ENCODE results near the gene WDR41. TPM values are rescaled to one million over a fixed set of nuclear protein-coding genes. Genes with fewer than 3 reads are reported as not detected.

WDR41 gene, protein sequence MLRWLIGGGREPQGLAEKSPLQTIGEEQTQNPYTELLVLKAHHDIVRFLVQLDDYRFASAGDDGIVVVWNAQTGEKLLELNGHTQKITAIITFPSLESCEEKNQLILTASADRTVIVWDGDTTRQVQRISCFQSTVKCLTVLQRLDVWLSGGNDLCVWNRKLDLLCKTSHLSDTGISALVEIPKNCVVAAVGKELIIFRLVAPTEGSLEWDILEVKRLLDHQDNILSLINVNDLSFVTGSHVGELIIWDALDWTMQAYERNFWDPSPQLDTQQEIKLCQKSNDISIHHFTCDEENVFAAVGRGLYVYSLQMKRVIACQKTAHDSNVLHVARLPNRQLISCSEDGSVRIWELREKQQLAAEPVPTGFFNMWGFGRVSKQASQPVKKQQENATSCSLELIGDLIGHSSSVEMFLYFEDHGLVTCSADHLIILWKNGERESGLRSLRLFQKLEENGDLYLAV
- total RNA-seq, result 210 and 238 TPM in 2 replicates

DNA sequence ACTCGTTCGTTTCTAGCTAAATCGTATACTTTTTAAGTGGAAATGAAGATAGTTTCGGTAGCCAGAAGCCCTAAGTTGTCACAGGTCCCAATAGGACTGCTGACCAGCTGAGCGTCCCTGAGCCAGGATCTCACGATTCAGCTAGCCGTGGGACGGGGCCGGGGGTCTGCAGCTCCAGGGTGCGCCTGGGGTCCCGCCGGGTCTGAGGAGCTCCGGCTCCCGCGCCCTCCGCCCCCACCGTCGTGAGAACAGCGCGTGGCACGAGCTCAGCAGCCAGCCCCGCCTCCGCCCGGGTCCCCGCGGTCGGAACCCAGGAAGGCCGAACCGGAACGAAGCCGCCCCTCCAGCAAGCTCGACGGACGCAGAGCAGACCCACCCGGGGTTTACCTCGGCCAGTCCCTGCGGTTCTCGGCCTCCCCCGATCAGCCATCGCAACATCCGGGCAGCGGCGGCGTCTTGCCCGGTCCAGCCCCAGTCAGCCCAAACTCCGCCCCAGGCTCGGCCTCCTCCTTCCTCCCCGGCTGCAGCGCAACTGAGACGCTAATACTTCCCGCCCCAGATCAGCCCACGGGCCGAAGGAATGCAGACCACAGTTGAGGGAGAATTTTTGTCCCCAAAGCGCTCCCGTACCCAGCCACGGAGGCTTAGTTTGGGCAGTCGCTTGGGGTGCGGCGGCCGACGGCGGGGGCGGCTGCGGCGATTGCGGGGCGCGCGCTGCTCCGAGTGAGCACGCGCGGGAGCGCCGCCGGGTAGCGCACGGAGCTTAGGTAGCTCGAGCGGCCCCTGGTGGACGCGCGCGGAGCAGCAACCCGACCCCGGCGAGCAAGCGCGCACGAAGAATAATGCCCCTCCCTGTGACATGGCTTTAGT is at the start of gene WDR41:
WDR41 (minus strand) TSS at position 534 of the 870 bp plus-strand sequence; CDS start at position 438, 96 bp downstream.

Other genes starting within 250 kb of the WDR41 start
- gene OTP, start 146.4 kb upstream of the WDR41 start, total RNA-seq, result not detected in 2 replicates